SIG-M5 treated with dmso at 0.1 percent for 504 hours (cell line): ENCODE data around the gene PLA2G5.

Source experiments
- DNase-seq: peaks from one replicate; lab custom pipeline; 2025; ENCODE audit not compliant: unreplicated experiment; lab: John Stamatoyannopoulos, UW

The PLA2G5 gene

GRCh38 chr1:20089328-20090077 is 19.5 kb downstream of the PLA2G5 start:
- DNase-seq = no peak

GRCh38 chr1:20090119-20090518 is 20.1 kb downstream of the PLA2G5 start:
- DNase-seq = no peak

GRCh38 chr1:20090641-20091040 is 20.6 kb downstream of the PLA2G5 start:
- DNase-seq = no peak

DNA sequence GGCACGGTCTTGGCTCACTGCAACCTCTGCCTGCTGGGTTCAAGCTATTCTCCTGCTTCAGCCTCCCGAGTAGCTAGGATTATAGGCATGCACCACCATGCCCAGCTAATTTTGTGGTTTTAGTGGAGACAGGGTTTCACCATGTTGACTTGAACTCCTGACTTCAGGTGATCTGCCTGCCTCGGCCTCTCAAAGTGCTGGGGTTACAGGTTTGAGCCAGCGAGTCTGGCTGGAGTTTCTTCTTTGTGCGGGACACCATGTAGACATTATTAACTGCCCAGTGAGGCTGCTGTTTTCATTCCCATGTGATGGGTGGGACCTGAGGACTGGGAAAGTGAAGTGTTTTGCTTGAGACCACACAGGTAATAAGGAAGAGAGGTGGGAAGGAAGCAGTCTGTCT is 23.3 kb downstream of the PLA2G5 start:
- no peak for DNase-seq

DNA sequence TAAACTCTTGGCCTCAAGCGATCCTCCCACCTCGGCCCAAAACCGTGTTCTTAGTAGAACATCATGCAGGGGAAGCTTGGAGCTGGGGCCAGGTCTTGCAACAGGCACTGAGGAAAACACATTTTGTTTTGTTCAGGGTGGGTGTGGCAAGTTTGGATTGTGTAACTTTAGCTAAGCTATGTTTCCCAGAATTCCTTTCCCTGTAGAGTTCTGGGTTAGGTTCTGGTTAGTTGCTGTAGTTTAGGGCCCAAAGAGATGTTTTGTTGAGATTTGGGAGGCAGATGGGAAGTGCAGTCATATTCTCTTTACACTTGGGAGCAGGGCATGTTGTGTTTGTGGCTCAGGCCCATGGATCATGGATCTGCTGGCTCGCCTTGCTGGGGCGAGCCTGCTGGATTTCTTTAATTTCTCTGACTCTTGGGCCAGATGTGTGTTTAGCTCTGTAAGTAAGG is 24.0 kb downstream of the PLA2G5 start:
- DNase-seq = no peak

DNA sequence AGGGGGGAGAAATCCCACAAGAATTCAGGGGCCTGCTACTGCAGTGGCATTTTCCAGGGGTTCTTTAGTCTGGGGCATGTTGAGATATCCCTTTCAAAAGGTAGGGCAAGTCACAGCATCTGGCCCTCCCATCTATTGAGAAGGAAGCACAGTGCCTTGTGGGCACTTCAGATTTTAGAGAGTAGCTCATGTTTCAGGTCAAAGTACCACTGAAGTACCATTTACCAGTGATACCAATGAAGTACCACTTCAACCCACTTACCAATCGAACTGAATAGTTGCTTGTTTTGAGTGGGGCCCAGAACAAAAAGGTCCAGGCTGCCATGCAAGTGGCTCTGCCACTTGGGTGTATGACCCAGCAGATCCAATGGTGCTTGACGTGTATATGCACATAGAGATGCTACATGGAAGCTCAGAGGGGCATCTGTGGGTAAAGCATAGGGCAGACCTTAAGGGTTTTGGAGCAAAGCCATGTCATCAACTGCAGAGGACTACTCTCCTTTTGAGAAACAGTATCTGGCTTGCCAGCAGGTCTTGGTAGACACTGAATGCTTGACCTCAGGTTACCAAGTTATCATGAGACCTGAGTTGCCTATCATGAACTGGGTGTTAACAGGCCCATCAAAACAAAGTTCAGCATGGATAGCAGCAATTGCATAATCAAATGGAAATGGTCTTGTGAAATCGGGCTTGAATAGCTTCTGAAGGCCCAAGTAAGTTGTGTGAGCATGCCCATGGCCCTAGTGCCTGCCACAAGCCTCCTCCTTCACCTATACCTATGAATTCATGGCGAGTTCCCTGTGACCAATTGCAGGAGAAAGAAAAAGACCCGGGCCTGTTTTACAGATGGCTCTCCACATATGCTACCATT is 25.8 kb downstream of the PLA2G5 start:
- peak; percentile 24 for DNase-seq

DNA sequence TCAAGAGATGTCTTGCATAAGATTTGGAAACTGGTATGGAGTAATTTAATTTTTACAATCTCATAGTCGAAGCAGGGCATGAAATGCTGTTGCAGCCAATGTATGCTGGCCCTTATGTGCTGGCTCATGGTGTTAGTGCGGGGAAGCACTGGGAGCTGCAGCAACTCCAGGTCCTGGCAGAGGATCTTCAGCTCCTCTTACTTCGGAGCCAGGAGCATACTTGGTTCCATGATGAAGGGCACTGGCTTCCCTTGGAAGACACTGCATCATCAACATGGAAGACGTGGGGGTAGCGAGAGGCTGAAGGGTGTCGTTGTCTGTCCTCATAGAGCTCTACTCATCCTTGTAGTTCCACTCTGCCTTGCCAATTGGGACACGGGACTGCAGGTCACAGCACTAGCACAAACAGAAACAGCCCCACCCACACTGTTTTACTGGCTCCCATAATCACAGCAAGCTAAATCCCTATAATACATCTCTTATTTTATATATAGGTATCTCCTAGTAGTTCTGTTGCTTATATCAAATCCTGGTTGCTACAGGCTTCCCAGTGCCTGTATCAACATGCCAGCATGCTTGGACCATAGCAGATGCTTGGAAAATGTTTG is 26.9 kb downstream of the PLA2G5 start:
- DNase-seq = no peak

DNA sequence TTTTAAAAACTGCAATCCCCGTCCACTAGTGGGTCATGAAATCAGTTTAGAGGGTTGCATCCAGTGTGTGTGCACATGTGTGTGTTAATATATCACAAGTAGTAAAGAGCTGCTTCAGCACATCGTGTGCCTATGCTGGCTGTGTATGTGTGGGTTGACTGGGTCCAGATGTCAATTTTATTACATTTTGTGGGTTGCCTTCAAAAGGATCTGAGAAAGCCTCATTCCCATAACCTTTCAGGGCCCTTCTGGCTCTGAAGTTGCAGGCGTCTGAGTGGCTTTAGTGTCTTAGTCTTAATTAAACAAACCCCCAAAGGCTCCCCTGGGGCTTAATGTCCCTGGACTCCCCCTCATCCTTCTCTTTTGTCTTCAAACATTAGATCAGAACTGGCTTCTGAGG is 29.5 kb downstream of the PLA2G5 start:
- no peak for DNase-seq

GRCh38 chr1:20100632-20101355 is 30.8 kb downstream of the PLA2G5 start:
- peak; percentile 50 for DNase-seq

DNA sequence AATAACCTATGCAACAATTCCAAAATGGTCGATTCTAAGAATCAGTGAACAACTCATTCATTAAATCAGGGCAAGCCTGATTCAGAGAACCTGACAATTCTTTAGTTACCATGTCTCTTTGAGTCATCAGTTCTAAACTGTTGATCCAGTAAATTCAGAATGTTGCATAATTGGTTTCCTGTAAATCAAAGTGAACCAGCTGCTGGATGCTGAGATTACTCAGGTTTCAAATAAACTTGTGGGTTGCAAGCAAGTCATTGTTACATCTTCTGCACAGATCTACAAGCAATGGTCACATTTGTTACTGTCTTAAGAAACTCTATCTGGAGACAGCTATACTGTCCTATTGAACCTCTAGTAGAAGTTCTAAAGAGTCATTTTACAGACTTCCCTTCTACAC is 32.9 kb downstream of the PLA2G5 start:
- no peak for DNase-seq

DNA sequence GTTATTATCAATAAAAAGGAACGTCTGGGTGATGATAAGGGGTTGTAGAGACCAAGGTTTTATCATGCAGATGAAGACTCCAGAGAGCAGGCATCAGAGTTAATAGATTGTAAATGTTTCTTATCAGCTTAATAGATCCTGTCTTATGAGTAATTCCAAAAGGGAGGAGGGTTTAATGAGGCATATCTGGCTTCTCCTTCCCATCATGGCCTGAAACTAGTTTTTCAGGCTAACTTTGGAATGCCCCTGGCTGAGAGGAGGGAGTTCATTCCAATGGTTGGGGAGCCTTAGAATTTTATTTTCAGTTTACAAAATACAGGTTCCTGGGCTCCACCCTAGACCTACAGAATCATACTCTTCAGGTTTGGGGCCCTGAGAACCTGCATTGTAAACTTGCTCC is 35.9 kb downstream of the PLA2G5 start:
- no peak for DNase-seq

DNA sequence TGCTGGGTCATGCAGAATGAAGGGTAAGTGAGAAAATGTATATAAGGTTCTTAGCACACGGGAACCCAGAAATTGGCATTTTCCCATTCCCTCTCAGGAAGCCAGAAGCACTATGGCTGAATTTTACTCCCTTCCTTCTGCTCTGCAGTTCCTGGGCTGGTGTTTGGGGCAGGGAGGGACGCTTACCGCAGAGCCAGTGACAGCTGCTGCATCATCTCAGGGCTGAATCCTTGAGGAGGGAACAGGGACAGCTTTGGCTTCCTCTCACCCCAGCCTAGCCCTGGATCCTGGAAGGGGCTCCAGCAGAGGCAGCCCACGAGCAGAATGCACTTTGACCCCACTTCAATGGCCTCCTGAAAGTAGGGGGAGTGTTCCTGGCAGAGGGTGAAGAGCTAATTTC is 37.4 kb downstream of the PLA2G5 start:
- no peak for DNase-seq

DNA sequence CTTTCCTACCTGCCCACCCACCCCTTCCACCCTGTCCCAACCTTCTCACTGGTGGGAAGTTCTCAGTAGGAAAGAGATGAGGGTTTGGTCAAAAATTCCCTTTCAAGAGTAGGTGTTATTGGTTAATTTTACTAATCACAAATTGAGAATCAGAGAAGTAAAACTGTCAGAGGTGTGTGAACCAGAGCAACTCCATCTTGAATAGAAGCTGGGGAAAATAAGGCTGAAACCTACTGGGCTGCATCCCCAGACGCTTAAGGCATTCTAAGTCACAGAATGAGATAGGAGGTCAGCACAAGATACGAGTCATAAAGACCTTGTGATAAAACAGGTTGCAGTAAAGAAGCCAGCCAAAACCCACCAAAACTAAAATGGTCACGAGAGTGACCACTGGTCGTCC is 37.8 kb downstream of the PLA2G5 start:
- DNase-seq = no peak

GRCh38 chr1:20108366-20109123 is 38.6 kb downstream of the PLA2G5 start:
- DNase-seq = no peak

DNA sequence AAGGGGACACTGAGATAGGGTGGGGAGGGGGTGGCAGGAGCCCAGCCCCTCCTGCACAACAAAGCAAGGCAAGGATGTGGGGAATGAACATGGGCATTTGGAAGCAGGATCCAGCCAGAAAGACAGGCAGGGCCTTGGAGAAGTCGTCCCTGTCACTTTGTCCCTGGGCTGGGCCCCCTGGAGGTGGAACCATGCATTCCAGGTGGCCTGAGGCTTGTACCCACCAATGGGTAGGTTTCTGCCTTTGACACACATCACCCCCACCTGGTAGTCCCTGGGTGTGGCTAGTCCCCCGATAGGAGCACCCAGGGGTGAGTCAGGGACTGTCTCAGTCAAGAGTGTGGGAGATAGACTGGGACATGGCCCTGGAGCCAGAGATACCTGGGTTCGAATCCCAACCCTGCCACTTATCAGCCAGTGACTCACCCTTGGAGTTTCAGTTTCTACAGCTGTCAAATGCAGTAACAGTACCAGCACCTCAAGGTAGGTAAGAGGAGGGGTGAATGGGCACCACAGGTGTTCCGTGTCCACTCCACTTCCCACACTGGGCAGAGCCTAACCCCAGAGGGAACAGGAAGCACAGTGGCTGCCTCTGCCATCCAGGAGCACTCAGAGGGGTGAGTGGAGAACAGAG is 39.3 kb downstream of the PLA2G5 start:
- no peak for DNase-seq

GRCh38 chr1:20110679-20111078 is 40.7 kb downstream of the PLA2G5 start:
- no peak for DNase-seq

- DNase-seq = no peak
These were observed 41.5 kb downstream of the PLA2G5 start for GRCh38 chr1:20111452-20111851.

- no peak for DNase-seq
These were observed 42.4 kb downstream of the PLA2G5 start for GRCh38 chr1:20112279-20113000.

- DNase-seq = no peak
These were observed 44.1 kb downstream of the PLA2G5 start for GRCh38 chr1:20114021-20114648.
